ENCODE measurements around the gene RAD51B.

The RAD51B gene

GRCh38 chr14:68082698-68083291 lies 263.2 kb downstream of the RAD51B start:
- no peak for DNase-seq (ENCODE audit: low read depth)
- TF ChIP-seq CTCF (conservative IDR thresholded peaks at IDR 0.05; ENCODE audit: control insufficient read depth, insufficient read depth, low read depth, low read length) = no peak
- no peak overlapping the region for H3K4me3 ChIP-seq (ENCODE audit: control insufficient read depth, low read depth, low read length)

- H3K4me3 ChIP-seq (ENCODE audit: control insufficient read depth, low read depth, low read length) = no peak overlapping the region
- peak; percentile 40 for DNase-seq (ENCODE audit: low read depth)
- peak; percentile 31 for TF ChIP-seq CTCF (conservative IDR thresholded peaks at IDR 0.05; ENCODE audit: control insufficient read depth, insufficient read depth, low read depth, low read length)
Measured at GRCh38 chr14:68084256-68084655, 264.7 kb downstream of the RAD51B start.

- no peak for TF ChIP-seq CTCF (conservative IDR thresholded peaks at IDR 0.05; ENCODE audit: control insufficient read depth, insufficient read depth, low read depth, low read length)
- DNase-seq (ENCODE audit: low read depth) = no peak
- no peak overlapping the region for H3K4me3 ChIP-seq (ENCODE audit: control insufficient read depth, low read depth, low read length)
Measured at GRCh38 chr14:68085742-68086141, 266.2 kb downstream of the RAD51B start.

- H3K4me3 ChIP-seq (ENCODE audit: control insufficient read depth, low read depth, low read length) = no peak overlapping the region
- no peak for TF ChIP-seq CTCF (conservative IDR thresholded peaks at IDR 0.05; ENCODE audit: control insufficient read depth, insufficient read depth, low read depth, low read length)
- DNase-seq (ENCODE audit: low read depth) = peak; percentile 56
Measured at GRCh38 chr14:68088451-68088854, 268.9 kb downstream of the RAD51B start.

GRCh38 chr14:68089146-68089731 lies 269.7 kb downstream of the RAD51B start:
- TF ChIP-seq CTCF (conservative IDR thresholded peaks at IDR 0.05; ENCODE audit: control insufficient read depth, insufficient read depth, low read depth, low read length) = no peak
- H3K4me3 ChIP-seq (ENCODE audit: control insufficient read depth, low read depth, low read length) = no peak overlapping the region
- peak; percentile 74 for DNase-seq (ENCODE audit: low read depth)

- no peak for DNase-seq (ENCODE audit: low read depth)
- no peak overlapping the region for H3K4me3 ChIP-seq (ENCODE audit: control insufficient read depth, low read depth, low read length)
- no peak for TF ChIP-seq CTCF (conservative IDR thresholded peaks at IDR 0.05; ENCODE audit: control insufficient read depth, insufficient read depth, low read depth, low read length)
Measured at GRCh38 chr14:68094158-68094557, 274.6 kb downstream of the RAD51B start.

All from fibroblast of mammary gland (primary cell).